Skeletal muscle tissue (tissue), 1 donor: Measurements from ENCODE around the gene DNAJB6. TPM values are rescaled to one million over a fixed set of nuclear protein-coding genes. Genes with fewer than 3 reads are reported as not detected.

Experiments
- total RNA-seq: library from RNA; depleted of rRNA; stranded (reverse); fragments of >200 nt; gene quantifications from one replicate; pipeline ENCODE4 v1.2.3, GENCODE V29; 2014

DNAJB6 gene
- total RNA-seq, 1 donor from 2014 or later = 68.9 TPM

Other genes starting within 250 kb of the DNAJB6 start
- gene UBE3C, start 198.1 kb upstream of the DNAJB6 start, total RNA-seq = 78.8 TPM